Measurements from ENCODE around the gene DNAH10.

DNA sequence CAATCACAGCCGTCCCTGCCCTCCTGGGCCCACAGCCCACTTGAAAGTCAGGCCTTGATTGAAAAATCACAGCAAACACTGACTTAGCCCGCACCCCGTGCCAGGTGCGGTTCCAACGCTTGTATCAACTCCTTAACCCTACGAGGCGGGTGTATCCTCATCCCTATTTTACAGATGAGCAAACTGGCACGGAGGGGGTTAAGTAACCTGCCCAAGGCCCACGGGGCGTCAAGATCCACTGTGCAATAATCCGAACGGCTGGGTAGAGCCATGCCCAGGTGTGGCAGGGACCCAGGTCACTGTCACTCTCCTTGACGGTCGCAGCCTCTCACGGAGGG is 583 bp downstream of the DNAH10 start:
- TF ChIP-seq POLR2A (IDR thresholded peaks at IDR 0.05; ENCODE audit: extremely low read depth, insufficient read length) (no peak), MYC (IDR thresholded peaks at IDR 0.05; ENCODE audit: low read depth, low read length) (no peak)
- TF ChIP-seq, protein P1, sequence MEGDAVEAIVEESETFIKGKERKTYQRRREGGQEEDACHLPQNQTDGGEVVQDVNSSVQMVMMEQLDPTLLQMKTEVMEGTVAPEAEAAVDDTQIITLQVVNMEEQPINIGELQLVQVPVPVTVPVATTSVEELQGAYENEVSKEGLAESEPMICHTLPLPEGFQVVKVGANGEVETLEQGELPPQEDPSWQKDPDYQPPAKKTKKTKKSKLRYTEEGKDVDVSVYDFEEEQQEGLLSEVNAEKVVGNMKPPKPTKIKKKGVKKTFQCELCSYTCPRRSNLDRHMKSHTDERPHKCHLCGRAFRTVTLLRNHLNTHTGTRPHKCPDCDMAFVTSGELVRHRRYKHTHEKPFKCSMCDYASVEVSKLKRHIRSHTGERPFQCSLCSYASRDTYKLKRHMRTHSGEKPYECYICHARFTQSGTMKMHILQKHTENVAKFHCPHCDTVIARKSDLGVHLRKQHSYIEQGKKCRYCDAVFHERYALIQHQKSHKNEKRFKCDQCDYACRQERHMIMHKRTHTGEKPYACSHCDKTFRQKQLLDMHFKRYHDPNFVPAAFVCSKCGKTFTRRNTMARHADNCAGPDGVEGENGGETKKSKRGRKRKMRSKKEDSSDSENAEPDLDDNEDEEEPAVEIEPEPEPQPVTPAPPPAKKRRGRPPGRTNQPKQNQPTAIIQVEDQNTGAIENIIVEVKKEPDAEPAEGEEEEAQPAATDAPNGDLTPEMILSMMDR (IDR thresholded peaks at IDR 0.05; ENCODE audit: low read depth, low read length), result no peak
- TF ChIP-seq, protein P2, sequence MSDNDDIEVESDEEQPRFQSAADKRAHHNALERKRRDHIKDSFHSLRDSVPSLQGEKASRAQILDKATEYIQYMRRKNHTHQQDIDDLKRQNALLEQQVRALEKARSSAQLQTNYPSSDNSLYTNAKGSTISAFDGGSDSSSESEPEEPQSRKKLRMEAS (IDR thresholded peaks at IDR 0.05; ENCODE audit: low read depth, low read length), result no peak

Data from NB4 (cell line).